OCI-LY7 (cell line): Measurements from ENCODE around the gene EDEM2. TPM values are rescaled to one million over a fixed set of nuclear protein-coding genes. Genes with fewer than 3 reads are reported as not detected.

Experiments
- BruUV-seq: library from RNA; stranded (reverse); fragments of 400-500 nt; replicated peaks from 2 replicates; lab custom pipeline; 2021; lab: Mats Ljungman, UMichigan
- CTCF ChIA-PET: fragments of 300-600 bp; sonication (Branson Sonifier 250); formaldehyde crosslinking; loops from one replicate; lab custom pipeline; 2022; ENCODE audit warnings: antibody characterized with exemption; ENCODE audit not compliant: unreplicated experiment; lab: Charles Lee
- POLR2A ChIA-PET: fragments of 300-600 bp; sonication (Branson Sonifier 250); formaldehyde crosslinking; loops from one replicate; lab custom pipeline; 2022; ENCODE audit warnings: antibody characterized with exemption; lab: Charles Lee
- DNase-seq: peaks from one replicate; pipeline ENCODE4 v3.0.0-alpha.2; 2015; ENCODE audit warnings: low spot score
- H2AFZ ChIP-seq: fragments of 200-600 bp; sonication (generic), shearing (Covaris generic); 2 replicates; pipeline ENCODE4 v1.6.1; 2014; ENCODE audit warnings: mild to moderate bottlenecking, antibody characterized with exemption, low read length, moderate library complexity
- H3K27ac ChIP-seq: fragments of 200-600 bp; sonication (generic); 2 replicates; pipeline ENCODE4 v1.5.1; 2014; ENCODE audit warnings: mixed run types, low read depth, mild to moderate bottlenecking, moderate library complexity, low read length, inconsistent platforms; ENCODE audit not compliant: poor library complexity, severe bottlenecking
- H3K36me3 ChIP-seq: fragments of 200-600 bp; sonication (generic); 2 replicates; pipeline ENCODE4 v1.6.1; 2014; ENCODE audit warnings: mild to moderate bottlenecking, antibody characterized with exemption, low read length, moderate library complexity, mixed read lengths; ENCODE audit not compliant: insufficient read depth
- H3K4me1 ChIP-seq: fragments of 200-600 bp; sonication (generic); 2 replicates; pipeline ENCODE4 v1.5.1; 2014; ENCODE audit warnings: mild to moderate bottlenecking, low read length; ENCODE audit not compliant: insufficient read depth, poor library complexity, severe bottlenecking
- H3K4me2 ChIP-seq: fragments of 200-600 bp; sonication (generic); 2 replicates; pipeline ENCODE4 v1.6.1; 2014; ENCODE audit warnings: mild to moderate bottlenecking, low read length
- H3K4me3 ChIP-seq: fragments of 200-600 bp; sonication (generic); 2 replicates; pipeline ENCODE4 v1.5.1; 2014; ENCODE audit warnings: mild to moderate bottlenecking, low read depth, low read length; ENCODE audit not compliant: poor library complexity, severe bottlenecking
- H3K79me2 ChIP-seq: fragments of 200-600 bp; sonication (generic); 2 replicates; pipeline ENCODE4 v1.6.1; 2016; ENCODE audit warnings: low read depth, mild to moderate bottlenecking, low read length, moderate library complexity, mixed read lengths; ENCODE audit not compliant: insufficient read depth
- H3K9me2 ChIP-seq: fragments of 200-600 bp; sonication (generic); 2 replicates; pipeline ENCODE4 v1.6.1; 2016; ENCODE audit warnings: mild to moderate bottlenecking, low read length, mixed read lengths; ENCODE audit not compliant: insufficient read depth
- H3K9me3 ChIP-seq: fragments of 200-600 bp; sonication (generic); 2 replicates; pipeline ENCODE4 v1.6.1; 2014; ENCODE audit warnings: mild to moderate bottlenecking, mixed run types, low read length, mixed read lengths
- H4K20me1 ChIP-seq: fragments of 200-600 bp; sonication (generic); 2 replicates; pipeline ENCODE4 v1.6.1; 2014; ENCODE audit warnings: mild to moderate bottlenecking, antibody characterized with exemption, low read length, moderate library complexity, mixed read lengths; ENCODE audit not compliant: insufficient read depth
- EZH2phosphoT487 ChIP-seq: fragments of 200-600 bp; sonication (generic); IDR thresholded peaks from 2 replicates; pipeline ENCODE4 v1.6.1; 2018; ENCODE audit warnings: low read depth, borderline replicate concordance, mild to moderate bottlenecking, mixed run types, antibody characterized with exemption, low read length, moderate library complexity, mixed read lengths
- intact Hi-C: fragments of 100-400 bp; cut with micrococcal nuclease; formaldehyde crosslinking; loops from one replicate; pipeline ENCODE4 v1.10.0; 2022; ENCODE audit not compliant: unreplicated experiment
- total RNA-seq, 2 experiments: library from RNA; depleted of rRNA in 1 of 2; stranded (reverse); fragments of >200 nt in 1 of 2; shearing (Covaris generic) in 1 of 2; gene quantifications; 2 replicates each; pipeline ENCODE4 v1.2.3, GENCODE V29; 2014 to 2022
- TF ChIP-seq, protein P1 (sequence below): fragments of 200-600 bp; sonication (generic); conservative IDR thresholded peaks from 2 replicates; pipeline ENCODE4 v1.5.1; 2014; ENCODE audit warnings: mild to moderate bottlenecking, antibody characterized with exemption, low read length, moderate library complexity, mixed read lengths

EDEM2 gene
- total RNA-seq, 2 experiments from 2014 or later: 19.1 to 23.0 TPM

DNA sequence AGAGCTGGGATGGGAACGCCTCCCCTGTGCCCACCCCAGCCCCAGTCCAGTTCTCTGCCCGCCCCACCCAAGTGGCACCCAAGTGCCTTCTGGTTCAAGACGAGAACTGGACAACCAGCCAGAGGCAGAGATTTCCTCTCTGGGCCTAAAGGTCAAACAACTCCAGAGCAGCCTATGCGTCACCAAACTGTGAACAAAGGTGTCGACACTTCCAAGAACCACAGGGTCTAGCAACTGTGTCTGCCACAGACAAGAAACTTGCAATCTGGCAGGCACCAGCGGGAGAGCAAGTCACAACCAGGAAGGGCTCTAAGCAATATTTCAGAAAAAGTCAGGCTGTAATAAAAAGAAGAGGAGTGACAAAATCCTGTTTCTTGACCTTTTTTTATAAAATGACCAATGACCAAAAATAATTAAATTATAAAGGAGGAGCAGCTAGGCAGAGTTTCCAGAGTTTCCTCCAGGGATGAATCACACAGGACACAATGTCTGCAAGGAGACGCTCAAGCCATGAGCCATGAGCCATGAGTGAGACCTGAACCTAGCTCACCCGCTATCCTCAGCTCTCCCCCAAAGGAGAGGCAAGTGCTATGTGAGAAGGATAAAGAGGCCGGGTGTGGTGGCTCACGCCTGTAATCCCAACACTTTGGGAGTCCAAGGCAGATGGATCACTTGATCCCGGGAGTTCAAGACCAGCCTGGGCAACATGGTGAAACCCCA, 11.1 kb downstream of the EDEM2 start:
- Histone ChIP-seq H3K9me3 (no peaks in the 10 kb centered on the region), H2AFZ (no peak overlapping the region), H3K9me2 (no peaks in the 10 kb centered on the region), H3K4me1 (no peaks in the 10 kb centered on the region), H3K27ac (no peak overlapping the region), H3K4me2 (no peak overlapping the region), H3K4me3 (no peak overlapping the region), H4K20me1 (no peaks in the 10 kb centered on the region), H3K79me2 (no peaks in the 10 kb centered on the region), H3K36me3 (peaks cover 37% of the 10 kb centered on the region)
- intact Hi-C loops: no loop called here
- DNase-seq: no peak
- no TSS peak for BruUV-seq
- no peak for TF ChIP-seq EZH2phosphoT487
- TF ChIP-seq, protein P1, sequence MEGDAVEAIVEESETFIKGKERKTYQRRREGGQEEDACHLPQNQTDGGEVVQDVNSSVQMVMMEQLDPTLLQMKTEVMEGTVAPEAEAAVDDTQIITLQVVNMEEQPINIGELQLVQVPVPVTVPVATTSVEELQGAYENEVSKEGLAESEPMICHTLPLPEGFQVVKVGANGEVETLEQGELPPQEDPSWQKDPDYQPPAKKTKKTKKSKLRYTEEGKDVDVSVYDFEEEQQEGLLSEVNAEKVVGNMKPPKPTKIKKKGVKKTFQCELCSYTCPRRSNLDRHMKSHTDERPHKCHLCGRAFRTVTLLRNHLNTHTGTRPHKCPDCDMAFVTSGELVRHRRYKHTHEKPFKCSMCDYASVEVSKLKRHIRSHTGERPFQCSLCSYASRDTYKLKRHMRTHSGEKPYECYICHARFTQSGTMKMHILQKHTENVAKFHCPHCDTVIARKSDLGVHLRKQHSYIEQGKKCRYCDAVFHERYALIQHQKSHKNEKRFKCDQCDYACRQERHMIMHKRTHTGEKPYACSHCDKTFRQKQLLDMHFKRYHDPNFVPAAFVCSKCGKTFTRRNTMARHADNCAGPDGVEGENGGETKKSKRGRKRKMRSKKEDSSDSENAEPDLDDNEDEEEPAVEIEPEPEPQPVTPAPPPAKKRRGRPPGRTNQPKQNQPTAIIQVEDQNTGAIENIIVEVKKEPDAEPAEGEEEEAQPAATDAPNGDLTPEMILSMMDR: no peak
- POLR2A ChIA-PET: interaction anchor here (0.7 kb wide), 2 partner anchors 268 to 700 kb away, joined by 4 to 6 read pairs; no protein-coding TSS in a partner anchor
- CTCF ChIA-PET: no interaction called here

DNA sequence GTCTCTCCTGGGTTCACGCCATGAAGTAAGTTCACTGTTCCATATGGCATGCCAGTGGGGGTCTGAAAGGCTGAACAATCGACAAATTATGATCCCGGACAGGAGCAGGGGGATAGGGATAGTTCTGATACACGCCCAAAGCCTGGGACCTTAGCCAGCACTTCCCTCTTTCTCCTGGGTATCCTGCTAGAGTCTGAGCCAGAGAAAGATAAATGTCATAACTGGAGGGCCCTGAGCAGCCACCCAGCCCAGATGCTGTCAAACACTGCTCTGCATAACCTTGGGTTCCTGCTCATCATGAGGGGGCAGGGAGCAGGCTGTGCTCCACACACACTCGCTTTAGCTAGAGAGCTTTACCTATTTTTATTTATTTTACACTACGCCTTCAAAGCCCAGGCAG, 12.3 kb downstream of the EDEM2 start:
- Histone ChIP-seq H3K36me3 (peaks cover 35% of the 10 kb centered on the region), H2AFZ (no peak overlapping the region), H3K9me2 (no peaks in the 10 kb centered on the region), H3K4me3 (no peak overlapping the region), H3K79me2 (no peaks in the 10 kb centered on the region), H3K4me2 (no peak overlapping the region), H3K9me3 (no peaks in the 10 kb centered on the region), H3K27ac (no peak overlapping the region), H4K20me1 (no peaks in the 10 kb centered on the region), H3K4me1 (no peaks in the 10 kb centered on the region)
- no peak for TF ChIP-seq EZH2phosphoT487
- POLR2A ChIA-PET: no interaction called here
- intact Hi-C loops: no loop called here
- no peak for DNase-seq
- CTCF ChIA-PET: no interaction called here
- BruUV-seq: no TSS peak

DNA sequence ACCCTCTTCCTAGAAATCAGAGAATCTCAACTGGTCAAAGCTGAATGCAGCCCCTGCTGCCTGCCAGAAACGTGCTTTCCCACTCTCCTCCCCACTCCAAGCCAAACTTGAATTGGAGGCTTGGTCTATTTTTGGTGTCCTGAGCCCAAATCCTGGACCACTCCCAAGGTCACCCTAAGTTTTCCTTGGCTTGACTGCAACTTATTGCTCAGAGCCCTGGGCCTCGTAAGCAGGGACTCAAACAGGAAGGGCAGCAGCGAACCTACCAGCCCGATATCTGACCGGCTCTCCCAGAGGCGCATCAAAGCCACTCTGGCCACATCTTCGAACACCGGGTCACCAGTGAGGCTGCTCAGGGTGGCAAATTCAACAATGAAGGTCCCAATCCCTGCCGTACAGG, 12.7 kb downstream of the EDEM2 start:
- BruUV-seq: no TSS peak
- ChIA-PET CTCF (no interaction called here), POLR2A (no interaction called here)
- Histone ChIP-seq H3K4me1 (no peaks in the 10 kb centered on the region), H3K4me2 (no peak overlapping the region), H3K4me3 (no peak overlapping the region), H3K79me2 (no peaks in the 10 kb centered on the region), H3K36me3 (peaks cover 36% of the 10 kb centered on the region), H2AFZ (no peak overlapping the region), H4K20me1 (no peaks in the 10 kb centered on the region), H3K27ac (no peak overlapping the region), H3K9me3 (no peaks in the 10 kb centered on the region), H3K9me2 (no peaks in the 10 kb centered on the region)
- DNase-seq: no peak
- intact Hi-C loops: no loop called here
- TF ChIP-seq, protein P1: no peak
- TF ChIP-seq EZH2phosphoT487: no peak
